GM18909 (cell line): Measurements from ENCODE around the gene NKAIN2.

Source experiments
- ATAC-seq: cut with Tn5 transposase; IDR thresholded peaks from one replicate; pipeline ENCODE4 v1.9.1; 2021; ENCODE audit warnings: mild to moderate bottlenecking; ENCODE audit not compliant: unreplicated experiment, poor library complexity

Gene NKAIN2

DNA sequence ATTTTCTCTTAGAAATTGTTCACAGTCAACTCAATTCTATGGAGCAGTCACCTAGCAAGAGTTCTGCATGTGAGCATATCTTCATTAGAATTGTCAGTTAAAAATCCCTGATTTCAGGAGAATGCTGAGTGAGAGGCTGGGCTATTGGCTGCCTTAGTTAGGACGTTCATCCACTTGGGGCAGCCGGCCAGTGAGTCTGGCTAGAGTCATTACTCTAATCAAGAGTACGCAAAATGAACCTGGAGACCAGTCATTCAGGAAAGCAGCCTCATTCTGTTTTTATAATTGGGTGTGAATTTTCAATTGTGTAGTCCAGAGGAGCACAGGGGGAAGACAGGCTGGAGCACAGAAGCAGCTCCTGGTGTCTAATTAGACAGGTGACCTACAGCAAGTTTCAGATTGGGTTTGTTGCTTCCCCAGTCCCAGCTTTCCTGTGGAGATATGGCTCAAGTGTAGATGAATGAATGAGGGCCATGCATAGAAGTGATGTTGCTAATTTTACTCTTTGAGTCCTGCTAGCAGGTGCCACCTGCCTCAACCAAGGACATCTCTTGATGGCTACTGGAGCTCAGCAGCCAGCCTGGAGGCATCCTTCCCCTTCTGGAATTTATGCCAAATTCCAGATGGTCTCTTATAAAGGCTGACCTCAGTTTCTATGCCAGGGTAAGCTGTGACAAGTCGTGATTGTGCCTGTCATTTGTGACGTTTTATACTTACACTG, 265.7 kb downstream of the NKAIN2 start:
- no peak for ATAC-seq

DNA sequence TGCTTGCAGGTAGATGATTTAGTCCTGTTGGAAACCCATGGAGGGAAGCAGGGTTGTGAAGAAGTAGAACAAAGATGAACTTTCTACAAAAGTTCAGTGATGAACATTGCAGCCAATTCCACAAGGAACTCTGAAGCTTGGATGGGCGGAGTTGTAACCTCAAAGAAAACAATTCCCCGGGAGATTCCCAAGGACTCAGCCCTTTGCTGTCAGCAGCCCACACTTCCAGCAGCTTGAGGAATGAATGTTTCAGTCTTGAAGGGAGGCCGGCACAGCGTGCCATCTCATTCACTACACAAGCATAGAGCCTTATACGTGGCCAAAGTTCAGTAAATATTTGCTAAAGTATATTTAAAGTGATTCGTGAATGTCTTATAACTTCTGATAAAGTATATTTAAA, 269.4 kb downstream of the NKAIN2 start:
- ATAC-seq: no peak

DNA sequence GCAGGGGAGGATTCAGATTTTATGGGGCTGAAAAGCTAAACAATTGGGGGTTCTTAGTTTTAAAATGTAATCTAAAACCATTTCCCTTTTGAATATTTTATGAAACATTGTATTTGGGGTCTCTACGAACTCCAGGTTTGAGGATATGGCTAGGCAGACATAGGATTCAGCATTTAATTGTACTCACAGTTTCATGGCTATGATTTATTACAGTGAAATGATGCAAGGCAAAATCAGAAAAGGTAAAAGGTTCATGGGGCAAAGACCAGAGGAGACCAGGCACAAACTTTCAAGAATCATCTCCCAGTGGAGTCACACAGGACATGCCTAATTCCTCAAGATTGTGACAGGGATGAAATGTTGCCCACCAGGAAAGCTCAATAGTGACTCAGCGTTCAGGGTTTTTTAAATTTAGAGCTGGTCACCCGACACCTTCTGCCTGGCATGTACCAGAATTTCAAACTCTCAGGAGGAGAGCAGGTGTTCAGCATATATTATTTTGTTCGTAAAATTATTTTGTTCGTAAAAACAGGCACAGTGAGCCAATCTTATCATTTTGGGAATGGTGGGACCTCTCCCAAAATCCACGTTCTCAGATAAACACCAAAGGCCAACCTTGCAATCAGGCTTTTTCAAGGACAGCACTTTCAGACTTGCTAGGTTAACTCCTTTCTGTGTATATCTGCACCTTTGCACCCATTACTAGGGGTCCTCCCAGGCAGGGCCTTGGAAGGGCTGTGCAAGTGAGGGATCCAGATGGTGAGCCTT, 270.3 kb downstream of the NKAIN2 start:
- ATAC-seq: no peak

DNA sequence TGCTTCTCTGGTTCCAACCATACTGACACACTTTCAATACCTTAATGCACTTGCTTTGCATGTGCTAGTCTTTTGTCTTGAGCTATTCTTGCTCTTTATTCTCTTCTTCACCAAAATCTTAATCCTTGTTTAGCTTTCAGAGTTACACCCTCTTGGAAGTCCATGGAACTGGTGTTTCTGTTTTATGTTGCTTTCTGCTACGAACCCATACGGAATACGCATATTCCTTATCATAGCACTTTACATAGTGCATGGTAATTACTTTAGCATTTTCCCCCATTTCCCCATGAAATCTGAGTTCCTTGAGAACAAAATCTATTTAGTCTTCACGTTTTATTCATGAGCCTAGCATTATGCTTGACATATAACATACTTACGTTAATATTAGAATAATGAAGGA, 270.9 kb downstream of the NKAIN2 start:
- no peak for ATAC-seq

DNA sequence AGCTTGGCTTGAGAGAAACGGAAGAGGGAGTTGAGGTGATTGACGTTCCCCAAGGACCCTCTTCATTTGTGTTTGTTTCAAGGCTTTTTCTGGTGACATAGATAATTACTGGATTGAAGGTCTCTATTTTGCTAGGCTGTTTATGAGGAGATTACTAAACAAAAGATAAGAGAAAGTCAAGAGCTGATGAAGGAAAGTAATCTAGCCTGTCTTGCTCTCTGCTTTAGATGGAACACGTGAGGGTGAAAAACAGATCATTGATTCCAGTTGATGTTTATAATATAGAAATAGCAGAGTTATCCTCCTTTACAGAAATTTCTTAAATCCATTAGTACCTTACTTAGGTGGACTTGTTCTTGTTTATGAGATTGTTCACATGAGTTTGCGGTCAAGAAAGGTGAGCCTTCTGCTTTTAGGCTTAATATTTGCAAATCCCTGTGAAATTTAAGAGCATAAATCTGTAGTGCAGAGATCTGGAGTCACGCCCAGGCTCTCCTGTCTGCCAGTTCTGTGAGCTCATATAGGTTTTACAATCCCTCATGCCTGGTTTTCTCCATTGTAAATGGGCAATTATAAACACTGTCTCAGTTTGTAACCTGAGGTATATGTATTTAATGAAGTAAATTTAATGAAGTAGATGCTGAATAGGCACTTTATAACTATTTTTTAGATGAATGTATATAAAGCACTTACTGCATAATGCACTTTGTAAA, 272.8 kb downstream of the NKAIN2 start:
- ATAC-seq: no peak

DNA sequence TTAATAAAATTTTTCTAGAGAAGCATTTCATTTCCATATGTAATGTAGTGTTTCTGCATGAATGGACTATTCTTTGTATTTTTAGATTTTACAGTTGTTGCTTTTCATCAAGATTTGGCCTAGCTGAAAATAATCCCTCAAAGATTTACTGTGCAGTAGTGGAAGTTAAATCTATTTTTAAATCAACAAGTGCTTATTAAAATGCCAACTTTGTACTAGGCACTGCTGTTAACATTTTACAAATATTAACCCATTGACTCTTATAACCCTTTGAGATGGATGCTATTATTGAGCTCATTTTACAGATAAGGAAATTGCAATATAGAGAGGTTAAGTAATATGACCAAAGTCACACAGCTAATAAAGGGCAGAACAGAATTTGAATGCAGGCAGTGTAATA, 274.5 kb downstream of the NKAIN2 start:
- no peak for ATAC-seq

DNA sequence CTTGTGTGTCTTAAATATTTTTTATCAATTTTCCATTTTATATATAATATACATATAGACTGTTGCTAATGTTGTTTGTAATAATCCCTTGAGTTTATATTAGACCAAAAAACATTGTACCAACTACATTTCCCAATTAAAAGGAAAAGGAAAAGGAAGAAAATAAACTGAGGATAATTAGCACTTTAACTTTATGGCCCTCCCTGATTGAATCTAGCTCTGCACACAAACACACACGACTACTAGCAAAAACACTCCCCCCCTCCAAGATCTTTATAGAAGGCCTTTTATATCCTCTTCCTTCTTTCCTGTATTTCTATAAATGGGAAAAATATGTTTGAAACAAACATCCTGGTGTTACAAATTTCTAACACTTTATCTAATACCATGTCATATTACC, 276.8 kb downstream of the NKAIN2 start:
- no peak for ATAC-seq

DNA sequence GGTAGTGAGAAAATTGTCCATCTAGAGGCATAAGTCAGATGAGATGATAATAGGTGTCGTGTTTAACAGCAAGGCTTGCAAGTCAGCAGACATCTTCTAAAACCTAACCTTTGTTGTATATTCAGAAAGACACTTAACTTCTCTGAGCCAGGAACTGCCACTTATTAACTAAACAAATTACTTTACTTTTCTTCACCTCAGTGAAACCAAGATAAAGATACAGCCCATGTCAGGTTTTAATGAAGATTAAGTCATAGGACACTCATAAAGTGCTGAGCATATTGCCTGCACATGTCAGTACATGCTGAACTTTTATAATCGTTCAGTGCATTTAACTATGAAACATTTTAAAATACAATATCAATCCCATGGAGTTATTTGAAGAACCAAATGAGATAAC, 286.8 kb downstream of the NKAIN2 start:
- ATAC-seq: no peak

DNA sequence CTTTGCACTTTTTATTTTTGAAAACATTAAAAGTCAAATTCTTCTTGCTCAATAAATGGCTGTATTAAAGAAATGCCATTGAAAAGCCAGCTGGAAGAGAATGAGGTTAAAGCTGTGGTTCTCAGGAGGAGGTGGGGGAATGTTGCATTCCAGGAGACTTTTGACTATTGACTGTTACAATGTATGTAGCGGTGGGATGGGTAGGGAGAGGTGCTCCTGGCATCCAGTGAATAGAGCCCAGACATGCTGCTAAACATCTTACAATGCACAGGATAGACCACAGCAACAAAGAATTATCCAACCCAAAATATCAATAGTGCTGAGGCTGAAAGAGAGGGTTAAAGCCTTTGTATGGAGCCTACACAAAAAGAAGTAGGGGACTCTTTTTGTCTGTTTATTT, 295.9 kb downstream of the NKAIN2 start:
- no peak for ATAC-seq

DNA sequence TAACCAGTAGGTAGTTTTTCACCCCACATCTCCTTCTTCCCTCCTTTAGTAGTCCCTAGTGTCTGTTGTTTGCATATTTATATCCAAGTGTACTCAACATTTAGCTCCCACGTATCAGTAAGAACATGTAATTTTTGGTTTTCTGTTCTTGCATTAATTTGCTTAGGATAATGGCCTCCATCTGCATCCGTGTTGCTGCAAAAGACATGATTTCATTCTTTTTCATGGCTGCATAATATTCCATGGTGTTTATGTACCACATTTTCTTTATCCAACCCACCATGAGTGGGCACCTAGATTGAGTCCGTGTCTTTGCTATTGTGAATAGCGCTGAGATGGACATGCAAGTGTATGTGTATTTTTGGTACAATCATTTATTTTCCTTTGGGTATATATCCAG, 306.8 kb downstream of the NKAIN2 start:
- ATAC-seq: no peak

DNA sequence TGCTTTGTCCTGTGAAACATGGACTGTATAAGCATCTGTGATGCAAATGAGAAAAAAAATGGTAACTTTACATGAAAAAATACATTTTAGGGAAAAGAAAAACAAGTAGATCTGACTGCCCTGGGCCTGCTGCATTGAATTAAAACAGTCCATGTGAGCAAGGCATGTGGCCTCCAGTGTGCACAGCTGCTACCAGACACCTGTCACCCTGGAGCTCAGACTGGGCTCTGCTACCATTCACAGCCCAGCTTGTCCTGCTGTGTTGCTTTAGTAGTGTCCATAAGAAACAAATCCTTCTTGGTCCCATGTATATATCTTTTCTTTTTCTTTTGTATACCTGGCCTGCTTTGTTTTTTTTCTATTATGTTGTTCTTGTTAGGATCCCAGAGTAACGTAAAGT, 315.9 kb downstream of the NKAIN2 start:
- ATAC-seq: no peak

DNA sequence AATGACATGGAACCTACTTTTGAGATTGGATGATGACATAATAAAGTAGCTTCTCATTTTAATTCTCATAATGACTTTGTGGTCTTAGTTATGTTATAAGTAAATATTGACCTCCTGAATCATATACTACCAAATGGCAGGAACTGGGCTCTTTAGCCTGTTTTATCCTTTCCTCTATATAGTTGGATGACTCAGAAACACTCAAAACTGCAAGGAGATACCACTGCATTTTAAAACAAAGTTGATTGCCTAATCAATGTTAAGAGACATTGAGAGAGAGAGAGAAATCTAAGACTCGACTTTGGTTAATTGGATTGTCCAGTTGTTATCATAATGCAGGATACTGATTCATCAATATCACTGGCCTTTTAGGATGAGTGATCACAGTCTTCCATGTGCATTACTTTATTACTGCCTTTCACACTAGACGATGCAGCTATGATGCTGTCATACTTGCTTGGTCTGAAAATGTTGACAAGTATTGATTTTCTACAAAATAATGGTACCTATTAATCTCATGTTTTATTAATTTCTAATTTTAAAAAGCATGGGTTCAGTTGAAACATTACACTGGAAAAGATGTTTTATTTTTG, 320.0 kb downstream of the NKAIN2 start:
- ATAC-seq: no peak

DNA sequence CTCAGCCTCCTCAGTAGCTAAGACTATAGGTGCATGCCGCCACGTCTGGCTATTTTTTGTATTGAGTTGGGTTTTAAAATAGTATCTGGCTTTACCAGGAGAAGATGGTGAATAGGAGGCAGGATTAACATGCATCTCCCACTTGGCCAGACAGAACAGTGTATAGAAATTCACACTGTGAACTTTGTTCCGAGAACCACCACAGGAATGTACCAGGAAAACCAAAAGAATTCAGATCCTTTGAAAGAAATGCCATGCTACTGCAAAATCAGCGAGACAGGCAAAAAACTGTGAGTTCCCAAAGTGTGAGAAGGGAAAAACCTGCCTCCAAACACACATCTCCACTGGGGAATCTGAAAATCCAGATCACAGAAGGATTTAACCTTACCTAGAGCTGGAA, 327.6 kb downstream of the NKAIN2 start:
- no peak for ATAC-seq

DNA sequence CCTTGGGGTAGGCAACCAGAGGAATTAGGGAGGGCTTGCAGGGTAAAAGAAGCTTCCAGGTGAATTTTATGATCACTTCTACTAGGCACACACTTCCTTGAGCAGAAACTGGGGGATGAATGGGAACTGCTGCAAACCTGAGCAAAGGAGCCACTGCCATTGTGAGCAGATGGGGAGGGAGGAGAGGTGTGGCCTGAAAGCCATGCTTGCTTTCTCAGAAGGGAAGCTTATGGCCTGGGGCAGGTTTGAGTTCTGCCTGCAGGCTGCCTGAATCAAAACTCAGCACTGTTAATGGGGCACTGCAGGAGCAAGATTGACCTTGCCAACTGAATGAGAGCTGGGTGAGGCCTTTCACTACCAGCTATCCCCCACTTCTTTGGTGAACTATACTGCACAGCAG, 328.1 kb downstream of the NKAIN2 start:
- no peak for ATAC-seq

DNA sequence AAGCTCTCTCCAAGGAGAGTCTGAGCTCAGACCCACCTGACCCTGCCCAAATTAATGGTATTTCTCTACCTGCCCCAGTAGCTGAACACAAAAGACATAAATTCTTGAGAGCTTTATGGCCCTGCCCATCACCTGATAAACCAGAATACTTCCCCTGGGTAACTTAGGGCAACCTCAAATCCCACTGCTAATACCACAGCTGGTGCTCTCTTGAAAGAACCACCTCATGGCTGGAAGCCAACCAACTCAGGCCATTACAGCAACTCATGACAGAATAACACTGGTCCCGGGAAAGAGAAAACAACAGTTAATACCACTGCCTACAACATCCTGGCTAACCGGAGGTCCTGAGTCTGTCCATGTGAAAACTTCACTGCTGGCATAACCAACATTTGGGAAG, 328.6 kb downstream of the NKAIN2 start:
- no peak for ATAC-seq

DNA sequence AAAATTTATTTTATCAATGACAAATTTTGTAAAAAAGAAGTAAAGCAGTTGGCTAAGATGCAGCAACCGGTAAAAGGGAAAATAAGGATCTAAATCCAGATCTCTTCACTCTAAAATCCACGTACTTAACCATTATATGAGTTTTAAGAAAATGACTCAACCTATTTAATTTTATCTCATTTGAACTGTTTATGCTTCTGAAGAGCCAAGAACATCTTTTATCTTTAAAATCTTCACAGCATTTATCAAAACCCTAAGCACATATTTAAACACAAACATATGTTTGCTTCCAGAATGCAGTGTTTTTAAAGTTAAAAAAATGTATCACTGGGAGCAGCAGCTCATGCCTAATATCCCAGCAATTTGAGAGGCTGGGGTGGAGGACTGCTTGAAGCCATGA, 339.2 kb downstream of the NKAIN2 start:
- ATAC-seq: no peak

DNA sequence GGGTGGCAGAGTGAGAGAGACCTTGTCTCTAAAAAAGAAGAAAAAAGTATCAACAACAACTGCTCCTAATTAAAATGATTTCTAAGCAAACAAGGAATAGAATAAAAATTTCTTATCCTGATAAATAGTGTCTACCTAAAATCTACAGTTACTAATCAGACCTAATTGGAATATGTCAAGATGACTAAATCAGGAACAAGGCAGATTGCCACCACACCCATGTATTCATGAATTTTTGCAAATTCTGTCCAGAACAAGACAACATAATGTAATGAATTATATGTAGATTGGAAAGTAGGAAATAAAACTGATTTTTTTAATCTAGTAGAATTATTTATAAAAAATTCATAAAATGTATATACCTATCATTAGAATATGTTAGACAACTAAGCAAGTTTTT, 339.8 kb downstream of the NKAIN2 start:
- ATAC-seq: no peak

DNA sequence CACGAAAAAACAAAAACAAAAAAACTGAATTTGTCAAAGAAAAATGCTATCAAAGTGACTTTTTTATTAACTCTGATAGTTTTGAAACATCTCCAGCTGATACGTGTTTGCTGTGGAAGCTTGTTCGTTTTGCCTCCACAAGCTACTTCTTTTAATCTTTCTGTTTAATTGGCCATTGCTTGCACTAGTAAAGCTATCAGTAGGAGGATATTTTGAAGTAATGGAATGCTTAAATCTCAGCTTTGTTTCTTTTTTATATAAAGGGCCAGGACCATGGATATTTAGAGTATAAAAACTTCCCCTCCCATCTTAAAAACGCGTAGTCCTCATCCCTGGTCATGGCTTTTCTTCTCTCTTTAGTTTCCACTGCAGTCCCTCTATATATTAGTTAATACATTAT, 344.0 kb downstream of the NKAIN2 start:
- ATAC-seq: no peak

DNA sequence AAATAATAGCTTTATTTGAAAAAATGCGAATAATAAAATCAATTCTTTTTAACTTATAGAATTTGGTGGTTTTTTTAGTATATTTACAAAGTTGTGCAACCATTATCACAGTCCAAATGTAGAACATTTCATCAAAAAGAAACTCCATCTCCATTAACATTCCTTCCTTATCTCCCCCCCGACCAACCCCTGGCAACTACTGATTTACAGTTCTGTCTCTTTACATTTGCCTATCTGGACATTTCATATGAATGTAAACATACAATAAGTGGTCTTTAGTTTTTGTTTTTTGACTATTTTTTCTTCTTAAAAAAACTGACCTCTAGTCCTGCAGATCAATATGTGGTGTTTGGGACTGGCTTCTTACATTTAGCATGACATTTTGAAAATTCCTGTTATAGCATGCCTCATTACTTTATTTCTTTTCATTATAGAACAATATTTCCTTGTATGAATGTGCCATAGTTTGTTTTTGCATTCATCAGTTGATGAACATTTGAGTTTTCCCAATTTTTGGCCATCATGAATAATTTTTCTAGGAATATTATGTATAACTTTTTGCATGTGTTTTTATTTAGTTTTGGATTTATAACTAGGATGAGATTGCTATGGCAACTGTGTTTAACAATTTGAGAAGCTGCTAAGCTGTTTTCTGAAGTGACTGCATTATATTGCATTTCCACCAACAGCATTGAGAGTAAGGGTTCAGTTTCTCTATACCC, 344.7 kb downstream of the NKAIN2 start:
- ATAC-seq: no peak

DNA sequence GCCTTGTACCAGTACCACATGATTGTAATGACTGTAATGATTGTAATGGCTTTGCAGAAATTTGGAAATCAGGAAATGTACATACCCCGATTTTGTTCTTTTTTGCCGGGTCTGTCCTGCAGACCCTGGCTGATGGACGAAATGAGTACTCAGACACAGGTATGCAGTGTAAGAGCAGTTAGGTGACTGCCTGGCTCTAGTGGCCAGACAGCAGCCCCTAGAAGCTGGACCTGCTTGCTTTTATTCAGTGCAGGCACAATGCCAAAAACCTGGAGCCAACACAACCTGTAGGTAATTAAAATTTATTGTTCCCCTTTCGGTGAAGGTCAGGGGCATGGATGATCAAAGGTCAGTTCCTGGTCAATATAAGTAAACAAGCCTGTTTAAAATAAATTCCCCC, 346.0 kb downstream of the NKAIN2 start:
- no peak for ATAC-seq
